ENCODE measurements around the gene PRKAG1.

GRCh38 chr12:49026101-49026500 lies 7.5 kb upstream of the PRKAG1 start:
- TF ChIP-seq EZH2 (IDR thresholded peaks at IDR 0.05), result no peak
- no peak for TF ChIP-seq POLR2AphosphoS5 (IDR thresholded peaks at IDR 0.05; ENCODE audit: borderline replicate concordance, low read depth, low read length)
